NCI-H2171 treated with DMSO at 0.1 percent for 48 hours (cell line): Measurements from ENCODE around the gene CLIC1.

Experiments
- DNase-seq: peaks from one replicate; lab custom pipeline; 2025; lab: John Stamatoyannopoulos, UW

Gene CLIC1

GRCh38 chr6:31768363-31769257 lies 32.3 kb upstream of the CLIC1 start:
- DNase-seq = no peak

DNA sequence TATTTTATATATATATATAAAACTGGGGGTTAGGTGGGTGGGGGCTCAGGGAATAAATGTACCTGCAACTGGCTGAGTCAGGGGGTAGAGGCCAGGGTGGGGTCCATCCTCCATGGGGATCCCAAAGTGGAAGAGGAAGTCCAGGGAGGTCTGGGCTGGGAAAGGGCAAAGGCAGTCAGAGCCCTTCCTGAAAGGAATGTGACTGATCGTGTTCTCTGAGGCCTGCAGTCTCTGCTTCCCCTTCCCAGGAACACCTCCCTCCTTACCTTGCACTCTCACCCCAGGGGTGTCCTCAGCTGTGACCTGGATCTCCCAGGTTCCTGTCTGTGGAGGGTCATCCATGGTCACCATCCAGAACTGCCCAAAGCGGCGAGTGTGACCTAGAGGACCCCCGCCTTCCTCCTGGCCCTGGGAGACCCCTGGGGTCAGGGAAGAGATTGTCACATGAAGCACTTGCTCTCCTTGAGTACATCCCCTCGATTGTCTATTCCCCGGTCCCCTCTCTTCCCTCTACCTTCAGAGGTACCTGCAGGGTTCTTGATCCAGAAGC lies 30.8 kb upstream of the CLIC1 start:
- no peak for DNase-seq

DNA sequence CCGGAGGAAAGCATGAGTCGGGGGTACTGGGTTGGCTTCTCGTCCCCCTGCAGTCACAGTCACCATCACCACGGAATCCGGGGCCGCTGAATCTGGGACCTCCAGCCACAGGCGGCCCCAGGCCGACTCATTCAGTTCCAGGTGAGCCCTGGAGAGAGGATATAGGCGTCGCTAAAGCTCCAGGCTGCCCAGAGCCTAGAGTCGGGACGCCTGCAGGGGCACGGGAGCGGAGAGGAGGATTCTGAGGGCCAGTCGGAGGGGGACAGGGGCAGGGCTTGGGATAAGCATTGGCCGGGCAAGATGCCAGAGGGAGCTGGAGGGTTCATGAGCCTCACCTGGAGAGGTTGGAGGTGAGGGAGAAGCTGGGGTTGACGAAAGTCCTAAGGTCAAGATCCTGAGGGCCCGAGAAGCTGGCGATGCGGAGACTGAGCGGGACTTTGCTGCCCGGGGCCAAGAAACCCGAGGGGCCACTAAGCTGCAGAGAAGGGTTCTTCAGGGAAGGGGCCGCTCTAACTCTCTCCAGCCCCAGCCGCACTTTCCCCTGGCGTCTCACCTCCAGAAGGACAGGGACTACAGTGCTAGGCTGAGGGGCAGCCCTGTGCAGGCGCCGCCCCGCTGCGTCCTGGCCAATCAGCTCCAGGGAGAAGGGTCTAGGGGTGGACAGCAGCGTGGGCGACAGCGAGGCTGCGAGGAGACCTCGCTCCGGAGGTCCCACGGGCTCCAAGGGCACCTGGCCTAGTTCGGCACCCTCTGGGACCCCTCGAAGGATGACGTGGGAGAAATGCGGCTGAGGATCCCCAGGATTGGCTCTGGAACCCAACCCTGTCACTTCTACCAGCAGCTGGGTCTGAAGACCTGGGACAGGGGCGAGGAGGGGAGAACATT lies 29.8 kb upstream of the CLIC1 start:
- DNase-seq = no peak

GRCh38 chr6:31765559-31765909 lies 29.2 kb upstream of the CLIC1 start:
- DNase-seq = no peak

GRCh38 chr6:31764198-31764597 lies 27.9 kb upstream of the CLIC1 start:
- DNase-seq = no peak

DNA sequence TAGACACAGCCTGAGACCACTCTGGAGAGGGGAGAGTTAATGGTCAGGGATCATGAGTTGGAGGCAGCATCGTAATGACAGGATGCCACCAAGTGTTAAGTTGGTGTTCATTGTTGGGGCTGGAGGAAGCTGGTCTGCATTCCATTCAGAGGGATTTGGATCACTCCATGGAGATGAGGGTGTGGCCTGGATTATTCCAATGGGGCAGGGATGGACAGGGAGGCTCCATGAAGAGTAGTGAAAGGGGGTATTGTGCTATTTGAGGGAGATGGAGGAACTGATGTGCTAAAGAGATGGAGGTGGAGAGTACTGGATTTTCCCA lies 27.2 kb upstream of the CLIC1 start:
- no peak for DNase-seq

GRCh38 chr6:31762878-31763618 lies 26.7 kb upstream of the CLIC1 start:
- no peak for DNase-seq

- no peak for DNase-seq
Measured at GRCh38 chr6:31762356-31762755, 26.0 kb upstream of the CLIC1 start, which contains the start of gene SAPCD1. SAPCD1 (plus strand) TSS chr6:31762656; CDS start chr6:31763055, 399 bp downstream.

- DNase-seq = no peak
Measured at GRCh38 chr6:31761343-31761742, 25.0 kb upstream of the CLIC1 start.

GRCh38 chr6:31760790-31761189 lies 24.5 kb upstream of the CLIC1 start:
- DNase-seq = no peak

GRCh38 chr6:31758281-31758680 lies 22.0 kb upstream of the CLIC1 start:
- DNase-seq = no peak

GRCh38 chr6:31752739-31753319 lies 16.5 kb upstream of the CLIC1 start:
- DNase-seq = no peak

DNA sequence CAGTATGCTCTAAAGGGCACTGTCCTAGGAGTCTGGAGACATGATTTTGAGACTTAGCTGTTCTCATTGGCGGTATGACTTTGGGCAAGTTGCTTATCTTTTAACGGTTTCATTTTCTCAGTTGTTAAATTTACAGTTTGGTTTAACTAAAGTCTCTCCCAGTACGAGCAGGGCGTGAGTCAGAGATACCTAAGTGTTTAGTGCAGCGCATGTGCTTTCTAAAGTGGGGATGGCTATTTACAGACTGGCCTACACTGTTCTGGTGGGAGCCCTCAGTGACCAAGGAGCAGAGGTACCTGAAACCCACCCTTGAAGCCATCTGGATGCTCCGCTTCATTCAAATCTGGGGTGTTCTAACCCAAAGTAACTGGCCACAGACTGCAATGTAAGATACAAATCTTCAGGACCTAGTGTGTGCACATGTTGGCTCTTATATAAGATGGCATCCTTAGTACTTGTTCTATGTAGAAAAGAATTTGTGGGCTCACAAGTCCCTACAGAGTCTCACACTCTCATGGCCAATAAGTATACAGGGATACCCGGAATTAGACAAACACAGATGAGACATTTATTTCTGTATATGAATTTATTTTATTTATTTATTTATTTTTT lies 14.2 kb upstream of the CLIC1 start:
- DNase-seq = no peak

DNA sequence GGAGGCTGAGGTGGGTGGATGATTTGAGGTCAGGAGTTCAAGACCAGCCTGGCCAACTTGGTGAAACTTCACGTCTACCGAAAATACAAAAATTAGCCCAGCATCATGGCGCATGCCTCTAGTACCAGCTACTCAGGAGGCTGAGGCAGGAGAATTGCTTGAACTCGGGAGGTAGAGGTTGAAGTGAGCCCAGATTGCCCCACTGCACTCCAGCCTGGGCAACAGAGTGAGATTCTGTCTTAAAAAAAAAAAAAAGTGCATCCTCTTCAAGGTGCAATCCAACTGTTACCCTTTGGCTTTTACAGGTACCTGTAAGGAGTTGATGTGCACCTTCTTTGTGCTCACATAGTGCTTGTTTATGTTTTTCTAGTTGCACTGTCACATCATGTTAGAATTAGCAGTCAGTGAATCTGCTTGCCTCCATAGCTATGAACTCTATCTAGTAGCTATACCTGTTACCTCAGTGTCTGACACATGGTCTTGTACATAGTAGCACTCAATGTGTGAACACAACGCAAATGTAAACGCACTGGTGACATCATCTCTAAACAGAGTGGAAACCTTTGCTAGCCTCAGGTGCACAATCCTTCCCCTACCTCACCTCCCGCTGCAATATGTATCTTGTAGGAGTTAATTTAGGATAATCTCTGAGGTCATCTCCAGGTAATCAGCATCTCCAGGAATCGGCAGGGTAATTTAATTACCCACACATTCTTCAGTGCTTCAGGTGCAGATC lies 13.1 kb upstream of the CLIC1 start:
- no peak for DNase-seq

DNA sequence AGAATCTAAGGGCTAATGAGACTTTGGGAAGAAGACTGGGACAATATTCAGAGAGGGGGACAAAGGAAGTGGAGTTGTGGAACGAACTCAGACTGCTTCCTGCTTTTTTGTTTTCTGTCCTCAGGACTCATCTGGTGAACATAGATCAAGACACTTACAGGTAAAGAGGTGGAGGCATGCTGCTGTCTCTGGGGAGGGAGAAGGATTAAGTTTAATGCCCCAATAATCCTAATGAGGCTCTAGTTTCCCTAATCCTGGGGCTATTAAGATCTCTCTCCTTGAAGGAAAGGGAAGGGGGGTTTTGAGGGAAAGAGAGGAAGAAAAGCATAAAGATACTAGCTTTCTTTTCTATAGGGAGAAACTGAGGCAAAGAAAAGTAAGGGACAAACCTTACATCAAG lies 8.1 kb upstream of the CLIC1 start:
- DNase-seq = no peak

DNA sequence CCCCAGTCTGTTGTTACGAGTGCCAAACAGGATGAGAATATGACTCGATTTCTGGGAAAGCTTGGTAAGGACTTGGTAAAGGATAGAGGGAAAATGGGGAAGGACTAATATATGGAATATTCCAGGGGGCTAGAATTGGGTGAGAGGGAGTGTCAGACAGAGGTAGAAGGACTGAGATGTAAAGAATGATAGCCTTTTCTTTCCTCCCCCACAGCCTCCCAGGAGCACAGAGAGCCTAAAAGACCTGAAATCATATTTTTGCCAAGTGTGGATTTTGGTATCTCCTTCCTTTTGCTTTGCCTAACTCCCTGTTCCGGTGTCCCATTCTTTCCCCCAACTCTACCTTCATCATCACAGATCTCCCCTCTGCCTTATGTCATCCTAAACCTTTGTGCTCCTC lies 6.6 kb upstream of the CLIC1 start:
- no peak for DNase-seq

DNA sequence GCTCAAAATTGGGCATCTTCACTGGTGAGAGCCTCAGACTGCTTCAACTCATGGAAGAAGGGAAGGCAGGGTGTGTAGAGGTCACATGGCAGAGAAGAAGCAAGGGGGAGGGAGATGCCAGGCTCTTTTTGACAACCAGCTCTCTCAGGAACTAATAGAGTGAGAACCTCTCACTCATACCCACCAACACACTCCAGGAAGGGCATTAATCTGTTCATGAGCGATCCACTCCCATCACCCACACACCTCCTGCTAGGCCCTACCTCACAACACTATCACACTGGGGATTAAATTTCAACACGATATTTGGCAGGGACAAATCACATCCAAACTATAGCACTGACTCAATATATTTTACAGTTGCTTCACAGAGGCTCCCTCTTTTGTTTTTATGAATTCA lies 5.5 kb upstream of the CLIC1 start:
- no peak for DNase-seq

GRCh38 chr6:31740397-31741223 lies 4.3 kb upstream of the CLIC1 start:
- DNase-seq = no peak

DNA sequence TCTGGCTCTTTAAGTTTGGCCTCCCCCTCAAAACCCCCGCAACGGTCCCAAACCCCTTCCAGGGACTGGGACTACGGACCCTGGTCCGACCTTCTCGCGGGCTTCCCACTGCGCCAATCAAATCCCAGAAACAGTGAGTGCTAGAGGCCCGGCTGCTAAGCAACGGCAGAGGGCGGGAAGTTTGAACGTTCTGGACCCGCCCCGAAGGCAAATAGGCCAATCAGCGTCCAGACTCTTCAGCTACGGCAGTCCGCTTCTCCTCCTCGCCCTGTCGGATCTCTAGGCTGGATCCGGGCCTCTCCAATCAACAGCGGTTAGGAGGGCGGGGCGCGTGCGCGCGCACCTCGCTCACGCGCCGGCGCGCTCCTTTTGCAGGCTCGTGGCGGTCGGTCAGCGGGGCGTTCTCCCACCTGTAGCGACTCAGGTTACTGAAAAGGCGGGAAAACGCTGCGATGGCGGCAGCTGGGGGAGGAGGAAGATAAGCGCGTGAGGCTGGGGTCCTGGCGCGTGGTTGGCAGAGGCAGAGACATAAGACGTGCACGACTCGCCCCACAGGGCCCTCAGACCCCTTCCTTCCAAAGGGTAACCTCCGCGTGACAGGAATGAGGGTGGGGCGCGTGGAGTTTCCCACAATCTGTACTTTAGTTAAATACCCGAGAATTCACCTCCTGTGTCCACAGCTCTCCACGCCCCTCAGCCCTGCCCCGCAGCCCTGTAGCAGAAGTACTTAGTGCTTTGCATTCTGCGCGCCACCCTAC lies 3.5 kb upstream of the CLIC1 start, which contains the start of gene MSH5:
Gene MSH5, plus strand, starts transcription at position 367 of the 758 bp plus-strand sequence. CDS start 462 bp downstream, outside the sequence.
- DNase-seq = peak; percentile 100
